D721Med (cell line): ENCODE results near the gene CCDC149.

ENCODE experiments used
- DNase-seq: peaks from one replicate; pipeline ENCODE4 v3.0.0; 2011; ENCODE audit warnings: low spot score; ENCODE audit not compliant: insufficient read length
- FAIRE-seq: peaks from 2 replicates; lab custom pipeline; 2011; peaks lifted over from hg19 to GRCh38; lab: Jason Lieb, UNC
- CTCF ChIP-seq: IDR thresholded peaks from 2 replicates; pipeline ENCODE4 v1.5.1; 2012; ENCODE audit warnings: mild to moderate bottlenecking, control low read depth; ENCODE audit not compliant: insufficient read depth; ENCODE audit errors: missing control alignments

The CCDC149 gene

DNA sequence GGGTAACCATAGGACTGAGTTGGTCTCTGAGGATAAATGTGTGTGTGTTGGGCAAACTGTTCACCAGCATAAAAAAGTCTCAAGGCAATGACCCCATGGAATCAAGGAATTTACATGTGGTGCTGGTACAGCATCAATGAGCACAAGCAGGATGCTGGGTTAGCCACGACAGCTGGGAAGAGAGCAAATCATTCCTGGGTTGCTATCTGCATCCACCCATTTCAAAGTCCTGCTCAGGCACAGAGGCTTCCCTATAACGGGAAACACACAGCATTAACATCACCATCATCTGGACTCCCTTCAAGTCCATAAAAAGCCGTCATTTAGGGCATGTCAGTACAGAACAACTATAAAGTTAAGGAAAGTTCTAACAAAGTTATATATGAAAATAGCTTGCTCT, 41.6 kb downstream of the CCDC149 start:
- no peak for TF ChIP-seq CTCF
- no peak for FAIRE-seq
- no peak for DNase-seq

DNA sequence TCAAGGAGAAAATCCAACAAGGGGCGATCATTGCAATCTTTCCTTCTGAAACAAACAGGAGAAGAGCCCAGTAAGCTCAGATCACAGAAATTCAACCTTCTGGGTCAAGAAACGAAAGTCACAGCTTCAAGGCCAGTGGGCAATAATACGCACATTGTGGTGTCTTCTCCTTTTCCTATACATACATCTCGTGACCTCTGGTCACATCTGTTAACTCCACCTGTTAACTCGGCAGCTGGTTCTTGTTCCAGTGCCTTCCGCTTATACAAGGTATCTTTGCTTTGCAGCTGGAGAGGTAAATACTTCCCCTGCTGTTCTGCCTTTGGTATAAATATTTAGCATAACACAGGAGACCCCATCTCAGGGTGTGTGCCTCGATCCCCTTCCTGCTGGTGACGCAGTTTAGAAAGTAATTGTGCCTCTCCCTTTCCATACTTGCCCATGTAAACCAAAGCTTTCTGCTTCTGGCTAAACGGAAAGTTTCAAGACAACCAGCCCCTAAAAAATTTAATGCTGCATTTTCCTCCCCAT, 45.0 kb downstream of the CCDC149 start:
- FAIRE-seq (no peak), DNase-seq (no peak)
- no peak for TF ChIP-seq CTCF

DNA sequence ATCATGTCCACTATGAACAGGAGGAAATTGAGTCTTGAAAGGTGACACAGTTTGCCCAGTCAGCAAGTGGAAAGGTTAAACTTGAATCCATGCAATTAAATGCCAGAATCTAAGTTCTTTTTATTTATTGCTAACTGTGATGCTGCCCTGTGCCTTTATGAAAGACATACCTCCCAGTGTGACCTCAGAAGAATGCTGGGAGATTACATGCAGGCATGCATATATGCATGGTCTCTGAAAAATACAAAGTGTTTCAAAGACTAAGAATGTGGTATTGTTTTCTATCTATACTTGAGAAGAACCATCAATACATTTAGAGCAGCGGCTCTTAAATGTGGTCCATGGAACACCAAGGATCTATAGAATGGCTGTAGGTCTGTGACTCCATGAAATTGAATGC, 45.6 kb downstream of the CCDC149 start:
- no peak for FAIRE-seq
- DNase-seq, result no peak
- no peak for TF ChIP-seq CTCF

DNA sequence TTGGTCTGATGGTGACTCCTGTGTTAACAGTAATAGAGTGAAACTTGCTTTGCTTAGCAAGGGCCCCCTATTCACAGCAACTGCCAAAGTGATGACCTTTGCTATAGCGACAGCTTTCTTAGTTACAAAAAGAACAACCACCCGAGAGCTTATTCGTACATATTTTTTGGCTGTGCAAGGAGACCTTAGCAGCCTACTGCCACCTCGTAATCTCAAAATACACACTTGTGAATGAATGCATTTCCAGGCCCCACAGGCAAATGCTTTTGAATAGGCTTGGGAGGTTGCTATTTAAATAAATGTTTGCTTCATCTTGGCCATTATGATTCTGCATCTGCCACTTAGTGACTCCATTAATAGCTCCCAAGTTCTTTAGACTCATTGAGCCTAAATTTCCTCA, 47.4 kb downstream of the CCDC149 start:
- no peak for TF ChIP-seq CTCF
- FAIRE-seq (no peak), DNase-seq (no peak)

DNA sequence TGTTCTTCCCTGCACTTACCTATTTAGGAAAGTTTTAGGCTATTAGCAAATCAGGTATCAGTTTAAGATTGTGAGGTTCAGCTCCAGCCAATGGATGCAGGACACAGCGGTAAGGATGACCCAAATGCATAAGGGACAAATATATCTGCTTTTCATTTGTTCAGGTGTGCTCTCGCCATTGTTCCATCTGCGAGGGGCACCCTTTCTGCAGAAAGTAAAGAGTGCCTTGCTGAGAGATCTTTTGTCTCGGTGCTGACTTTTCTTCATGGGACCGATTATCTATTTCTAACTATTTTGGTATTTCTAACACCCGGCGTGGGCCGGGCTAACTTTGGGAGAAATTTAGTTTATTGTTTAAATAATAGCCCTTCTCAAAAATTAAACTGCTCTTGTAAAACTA, 49.0 kb downstream of the CCDC149 start:
- FAIRE-seq (no peak), DNase-seq (no peak)
- TF ChIP-seq CTCF, result no peak

DNA sequence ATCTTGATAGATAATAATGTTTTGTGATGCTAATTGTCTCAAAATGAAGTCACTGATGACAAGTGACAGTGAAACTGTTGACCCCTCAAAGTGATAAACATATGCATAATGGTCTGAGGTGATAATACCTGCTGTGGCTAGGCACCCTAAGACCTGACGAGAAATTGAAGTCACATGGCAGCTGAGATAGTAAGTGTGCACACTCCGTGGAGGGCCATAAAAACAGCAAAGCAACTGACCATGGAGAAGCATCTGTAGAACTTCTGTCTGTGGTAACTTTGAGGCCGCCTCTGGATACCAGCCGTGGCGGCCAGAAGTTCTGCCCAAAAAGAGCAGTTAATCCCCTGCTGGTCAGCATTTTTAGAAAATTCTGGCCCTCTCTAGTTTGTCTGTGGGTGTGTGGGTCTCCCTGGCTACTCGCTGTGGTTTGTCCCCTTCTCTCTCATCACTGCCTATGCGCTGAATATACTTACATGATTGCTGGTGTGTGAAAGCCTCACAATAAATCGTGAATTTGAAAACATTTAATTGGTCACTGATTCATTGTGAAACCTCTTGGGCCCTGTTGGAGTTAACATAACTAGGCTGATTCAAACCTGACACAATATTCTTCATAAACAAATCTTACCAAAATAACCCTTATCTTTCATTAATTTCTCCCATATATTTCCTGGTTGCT, 50.6 kb downstream of the CCDC149 start:
- TF ChIP-seq CTCF, result no peak
- DNase-seq, result no peak
- FAIRE-seq, result no peak

- DNase-seq (no peak), FAIRE-seq (no peak)
- no peak for TF ChIP-seq CTCF
Measured at GRCh38 chr4:24858550-24858949, 54.3 kb downstream of the CCDC149 start.
